B cell (primary cell): Measurements from ENCODE around the gene RHPN2. TPM values are rescaled to one million over a fixed set of nuclear protein-coding genes. Genes with fewer than 3 reads are reported as not detected.

Experiments
- ATAC-seq: fragments of 200-7000 bp; cut with Tn5 transposase; one replicate; pipeline ENCODE4 v1.10.0; 2021; ENCODE audit warnings: low read depth, mild to moderate bottlenecking, moderate number of reproducible peaks, moderate library complexity
- CTCF ChIA-PET: fragments of 350-600 bp; sonication (Branson Sonifier 250); formaldehyde crosslinking; loops from one replicate; lab custom pipeline; 2021; ENCODE audit warnings: antibody characterized with exemption, inconsistent platforms; lab: Charles Lee
- POLR2A ChIA-PET: fragments of 350-600 bp; sonication (Branson Sonifier 250); formaldehyde crosslinking; loops from one replicate; lab custom pipeline; 2021; ENCODE audit warnings: antibody characterized with exemption; lab: Charles Lee
- DNase-seq: peaks from one replicate; pipeline ENCODE4 v3.0.0; 2013
- H2AFZ ChIP-seq: 2 replicates; pipeline ENCODE4 v1.6.1; 2012; ENCODE audit warnings: mild to moderate bottlenecking, low read depth, low read length; ENCODE audit not compliant: insufficient read depth, poor library complexity, severe bottlenecking
- H3K27ac ChIP-seq, 2 donors: 1 replicate in 1 of 2; 2 replicates in 1 of 2; pipeline ENCODE4 v1.5.1; 2012 to 2013; ENCODE audit warnings: low read length in 2 of 2, mild to moderate bottlenecking in 2 of 2, moderate library complexity in 1 of 2
- H3K27me3 ChIP-seq, 4 experiments: fragments of 200-600 bp in 1 of 4; sonication (generic) in 1 of 4; replicated peaks in 1 of 4; 1 replicate in 2 of 4; 2 replicates in 2 of 4; pipeline versions ENCODE4 v1.6.1 to v1.7.0; 2013 to 2016; ENCODE audit warnings: low read length in 3 of 4, mild to moderate bottlenecking in 2 of 4, mixed read lengths in 1 of 4, moderate library complexity in 1 of 4; ENCODE audit not compliant: insufficient read depth in 4 of 4, control insufficient read depth in 3 of 4; ENCODE audit errors: control extremely low read depth in 1 of 4
- H3K36me3 ChIP-seq, 2 experiments: replicated peaks in 1 of 2; 1 replicate in 1 of 2; 2 replicates in 1 of 2; pipeline versions ENCODE4 v1.6.1 to v1.7.1; 2013; ENCODE audit warnings: low read length in 1 of 2; ENCODE audit not compliant: insufficient read depth in 2 of 2, control insufficient read depth in 1 of 2; ENCODE audit errors: control extremely low read depth in 1 of 2, extremely low read depth in 1 of 2
- H3K4me1 ChIP-seq, 2 donors: fragments of 200-600 bp in 1 of 2; sonication (generic) in 1 of 2; 1 replicate in 1 of 2; 2 replicates in 1 of 2; pipeline versions ENCODE4 v1.5.1 to v1.6.1; 2013 to 2017; ENCODE audit warnings: low read length in 2 of 2; ENCODE audit not compliant: control insufficient read depth in 2 of 2, insufficient read depth in 2 of 2
- H3K4me2 ChIP-seq: replicated peaks from 2 replicates; pipeline ENCODE3; 2012; ENCODE audit warnings: mild to moderate bottlenecking, low read depth, low read length; ENCODE audit not compliant: poor library complexity, severe bottlenecking
- H3K4me3 ChIP-seq, 5 experiments: fragments of 200-600 bp in 1 of 5; sonication (generic) in 1 of 5; 1 replicate in 3 of 5; 2 replicates in 2 of 5; pipeline versions ENCODE4 v1.5.1 to v1.7.0; 2011 to 2016; ENCODE audit warnings: low read length in 4 of 5, mild to moderate bottlenecking in 4 of 5, low read depth in 2 of 5, control low read depth in 1 of 5, moderate library complexity in 1 of 5; ENCODE audit not compliant: insufficient read depth in 1 of 5; ENCODE audit errors: control extremely low read depth in 1 of 5, extremely low read depth in 1 of 5
- H3K79me2 ChIP-seq: fragments of 200-600 bp; sonication (generic); one replicate; pipeline ENCODE4 v1.6.0; 2016; ENCODE audit warnings: low read length; ENCODE audit not compliant: control insufficient read depth, insufficient read depth
- H3K9ac ChIP-seq: fragments of 200-600 bp; sonication (generic); 2 replicates; pipeline ENCODE4 v1.6.1; 2017; ENCODE audit warnings: mild to moderate bottlenecking, low read length, moderate library complexity
- H3K9me3 ChIP-seq, 3 donors: one replicate each; pipeline versions ENCODE4 v1.6.1 to v1.7.1; 2013; ENCODE audit warnings: low read length in 2 of 3; ENCODE audit not compliant: control insufficient read depth in 2 of 3, insufficient read depth in 1 of 3; ENCODE audit errors: control extremely low read depth in 1 of 3
- H4K20me1 ChIP-seq: 2 replicates; pipeline ENCODE4 v1.6.0; 2012; ENCODE audit warnings: mild to moderate bottlenecking, low read length; ENCODE audit not compliant: insufficient read depth, control insufficient read depth, poor library complexity, severe bottlenecking
- H3K27ac Mint-ChIP-seq: one replicate; pipeline ENCODE4 v1.8.0; 2021; ENCODE audit warnings: mixed read lengths
- H3K27me3 Mint-ChIP-seq: one replicate; pipeline ENCODE4 v1.8.0; 2021; ENCODE audit warnings: mixed read lengths
- H3K4me1 Mint-ChIP-seq: one replicate; pipeline ENCODE4 v1.8.0; 2021; ENCODE audit warnings: mixed read lengths
- H3K4me3 Mint-ChIP-seq: one replicate; pipeline ENCODE4 v1.8.0; 2021; ENCODE audit warnings: mixed read lengths
- H3K9me3 Mint-ChIP-seq: one replicate; pipeline ENCODE4 v1.8.0; 2022; ENCODE audit warnings: mixed read lengths; ENCODE audit not compliant: insufficient read depth
- CTCF ChIP-seq: fragments of 200-600 bp; IDR thresholded peaks from one replicate; pipeline ENCODE4 v1.8.0; 2022; ENCODE audit warnings: antibody characterized with exemption, mild to moderate bottlenecking
- EZH2 ChIP-seq: IDR thresholded peaks from 2 replicates; pipeline ENCODE4 v1.6.1; 2012; ENCODE audit warnings: borderline replicate concordance, low read depth, mild to moderate bottlenecking, moderate library complexity, low read length; ENCODE audit not compliant: insufficient read depth, poor library complexity, severe bottlenecking
- WGBS: methylation state at CpG from one replicate; pipeline ENCODE4 v1.1.5; 2013; ENCODE audit warnings: missing lambda C conversion rate; ENCODE audit not compliant: insufficient coverage; 5-methylcytosine and 5-hydroxymethylcytosine counted together
- intact Hi-C: fragments of 100-400 bp; cut with micrococcal nuclease; formaldehyde crosslinking; loops from one replicate; pipeline ENCODE4 v1.10.0; 2022
- polyA plus RNA-seq: library from polyadenylated mRNA; depleted of rRNA; stranded (reverse); fragments of >200 nt; gene quantifications from 2 replicates; pipeline ENCODE4 v1.2.3, GENCODE V29; 2012
- total RNA-seq, 2 donors: library from RNA; stranded (reverse); fragments of 120-200 nt in 1 of 2; gene quantifications; 1 replicate in 1 of 2; 2 replicates in 1 of 2; pipeline versions ENCODE4 v1.2.3 to v1.2.4, GENCODE V29; 2013 to 2022

The RHPN2 gene
- total and polyA plus RNA-seq, 2 donors (not counting 1 experiment from before 2014, with no cell fraction given): 4.9 to 5.5 TPM

DNA sequence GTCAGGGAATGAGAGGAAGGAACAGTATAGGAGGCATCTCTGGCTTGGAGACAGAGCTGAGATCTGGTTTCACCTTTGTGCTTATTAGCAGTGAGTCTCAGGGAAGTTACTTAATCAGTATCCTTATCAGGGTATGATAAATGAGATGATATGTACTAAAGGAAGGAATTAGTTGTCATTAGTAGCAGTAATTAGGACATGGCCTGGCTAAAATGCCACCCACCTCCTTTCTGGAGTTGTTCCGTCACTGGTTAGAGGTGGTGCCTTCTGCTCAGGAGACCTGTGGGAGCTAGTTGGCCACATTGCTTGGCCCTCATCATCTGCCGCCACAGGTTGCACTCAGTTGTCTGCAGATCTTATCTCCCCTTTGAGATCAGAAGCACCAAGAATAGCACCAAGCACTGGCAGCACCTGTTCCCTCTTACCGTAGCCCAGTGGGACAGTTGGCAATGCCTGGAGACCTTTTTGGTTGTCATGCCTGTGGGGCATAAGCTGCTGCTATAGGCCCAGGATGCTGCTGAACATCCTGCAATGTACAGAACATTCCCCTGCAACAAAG, 21.0 kb upstream of the RHPN2 start:
- H3K9ac ChIP-seq: no peak overlapping the region
- Mint-ChIP-seq H3K9me3 (no peaks in the 10 kb centered on the region), H3K4me1 (peaks cover 17% of the 10 kb centered on the region), H3K4me3 (no peak overlapping the region), H3K27me3 (no peaks in the 10 kb centered on the region), H3K27ac (no peak overlapping the region)
- DNase-seq (no peak), ATAC-seq (no peak)
- intact Hi-C loops: loop anchor here (10.0 kb wide), 1 partner anchor 411 kb away; the partner anchor contains the start of genes ANKRD27 and RGS9BP
- H2AFZ ChIP-seq: no peak overlapping the region
- POLR2A ChIA-PET: no interaction called here
- H3K27me3 ChIP-seq: no peaks in the 10 kb centered on the region
- no peaks in the 10 kb centered on the region for H4K20me1 ChIP-seq
- H3K36me3 ChIP-seq: peaks cover 7 to 23% of the 10 kb centered on the region in 2 experiments
- CTCF ChIA-PET: interaction anchor here (1.2 kb wide), 1 partner anchor 40 kb away, joined by 4 read pairs; no protein-coding TSS in a partner anchor
- no peak overlapping the region for H3K4me2 ChIP-seq
- no peaks in the 10 kb centered on the region for H3K9me3 ChIP-seq
- 100% methylated on average over 3 of the region's 3 CpGs for WGBS
- no peak for TF ChIP-seq CTCF
- TF ChIP-seq EZH2: no peak
- peaks cover 9 to 15% of the 10 kb centered on the region in 2 donors for H3K4me1 ChIP-seq
- no peak overlapping the region for H3K27ac ChIP-seq
- peaks cover 25% of the 10 kb centered on the region for H3K79me2 ChIP-seq
- no peak overlapping the region for H3K4me3 ChIP-seq
